Calu3 (cell line): ENCODE results near the gene TSHZ2. TPM values are rescaled to one million over a fixed set of nuclear protein-coding genes. Genes with fewer than 3 reads are reported as not detected.

Source experiments
- BruUV-seq: library from RNA; stranded (reverse); fragments of 400-500 nt; replicated peaks from 2 replicates; lab custom pipeline; 2021; lab: Mats Ljungman, UMichigan
- CTCF ChIA-PET: fragments of 300-600 bp; sonication (Branson Sonifier 250); formaldehyde crosslinking; loops from one replicate; lab custom pipeline; 2022; ENCODE audit warnings: antibody characterized with exemption; lab: Charles Lee
- DNase-seq: peaks from one replicate; pipeline ENCODE4 v3.0.0; 2022
- H3K27ac Mint-ChIP-seq: one replicate; pipeline ENCODE4 v1.8.0; 2022; ENCODE audit warnings: mixed read lengths; ENCODE audit not compliant: unreplicated experiment
- H3K27me3 Mint-ChIP-seq: one replicate; pipeline ENCODE4 v1.8.0; 2022; ENCODE audit warnings: mixed read lengths; ENCODE audit not compliant: unreplicated experiment
- H3K36me3 Mint-ChIP-seq: one replicate; pipeline ENCODE4 v1.8.0; 2022; ENCODE audit warnings: mild to moderate bottlenecking, moderate library complexity, mixed read lengths; ENCODE audit not compliant: insufficient read depth, unreplicated experiment
- H3K4me1 Mint-ChIP-seq: one replicate; pipeline ENCODE4 v1.8.0; 2022; ENCODE audit warnings: mild to moderate bottlenecking, low read depth, mixed read lengths; ENCODE audit not compliant: unreplicated experiment
- H3K4me3 Mint-ChIP-seq: one replicate; pipeline ENCODE4 v1.8.0; 2022; ENCODE audit warnings: mild to moderate bottlenecking, low read depth, moderate library complexity, mixed read lengths; ENCODE audit not compliant: unreplicated experiment
- H3K9me3 Mint-ChIP-seq: one replicate; pipeline ENCODE4 v1.8.0; 2022; ENCODE audit warnings: low read depth, mixed read lengths; ENCODE audit not compliant: unreplicated experiment
- CTCF ChIP-seq: fragments of 200-600 bp; IDR thresholded peaks from one replicate; pipeline ENCODE4 v1.8.0; 2022; ENCODE audit warnings: antibody characterized with exemption; ENCODE audit not compliant: unreplicated experiment
- intact Hi-C: fragments of 100-400 bp; cut with micrococcal nuclease; formaldehyde crosslinking; loops from one replicate; pipeline ENCODE4 v1.10.0; 2022; ENCODE audit not compliant: unreplicated experiment
- total RNA-seq: library from RNA; stranded (reverse); gene quantifications from 2 replicates; pipeline ENCODE4 v1.2.3, GENCODE V29; 2022

TSHZ2 gene
- total RNA-seq, 1 experiment from 2014 or later: not detected

GRCh38 chr20:53337390-53338101 is 365.4 kb downstream of the TSHZ2 start:
- H3K9me3 Mint-ChIP-seq: no peaks in the 10 kb centered on the region
- no TSS peak for BruUV-seq
- no peaks in the 10 kb centered on the region for H3K4me1 Mint-ChIP-seq
- TF ChIP-seq CTCF: no peak
- H3K27ac Mint-ChIP-seq: no peak overlapping the region
- intact Hi-C loops: loop anchor here (10.0 kb wide), 1 partner anchor 607 kb away; no protein-coding TSS in a partner anchor
- peaks cover 22% of the 10 kb centered on the region for H3K27me3 Mint-ChIP-seq
- H3K4me3 Mint-ChIP-seq: no peak overlapping the region
- CTCF ChIA-PET: interaction anchor here (0.6 kb wide), 1 partner anchor 982 kb away, joined by 4 read pairs; no protein-coding TSS in a partner anchor
- no peaks in the 10 kb centered on the region for H3K36me3 Mint-ChIP-seq
- no peak for DNase-seq

GRCh38 chr20:53338716-53339115 is 366.6 kb downstream of the TSHZ2 start:
- intact Hi-C loops: loop anchor here (10.0 kb wide), 1 partner anchor 606 kb away; no protein-coding TSS in a partner anchor
- TF ChIP-seq CTCF: no peak
- CTCF ChIA-PET: interaction anchor here (0.7 kb wide), 1 partner anchor 10 kb away, joined by 3 read pairs; no protein-coding TSS in a partner anchor

GRCh38 chr20:53342429-53342828 is 370.3 kb downstream of the TSHZ2 start:
- intact Hi-C loops: no loop called here
- CTCF ChIA-PET: no interaction called here
- no peak overlapping the region for H3K4me3 Mint-ChIP-seq
- no peaks in the 10 kb centered on the region for H3K9me3 Mint-ChIP-seq
- H3K4me1 Mint-ChIP-seq: no peaks in the 10 kb centered on the region
- DNase-seq: no peak
- no peak for TF ChIP-seq CTCF
- H3K27me3 Mint-ChIP-seq: peaks cover 37% of the 10 kb centered on the region
- H3K36me3 Mint-ChIP-seq: no peaks in the 10 kb centered on the region
- H3K27ac Mint-ChIP-seq: no peak overlapping the region
- BruUV-seq: no TSS peak

More at GRCh38 chr20:53338716-53339115, 366.6 kb downstream of the TSHZ2 start:
- Mint-ChIP-seq H3K4me3 (no peak overlapping the region), H3K27ac (no peak overlapping the region), H3K4me1 (no peaks in the 10 kb centered on the region), H3K9me3 (no peaks in the 10 kb centered on the region), H3K36me3 (no peaks in the 10 kb centered on the region), H3K27me3 (peaks cover 18% of the 10 kb centered on the region)
- no peak for DNase-seq
- no TSS peak for BruUV-seq

- Mint-ChIP-seq H3K9me3 (no peaks in the 10 kb centered on the region), H3K36me3 (no peaks in the 10 kb centered on the region), H3K27me3 (peaks cover 48% of the 10 kb centered on the region), H3K4me3 (no peak overlapping the region), H3K4me1 (no peaks in the 10 kb centered on the region), H3K27ac (no peak overlapping the region)
- DNase-seq: no peak
- BruUV-seq: no TSS peak
- CTCF ChIA-PET: interaction anchor here (0.7 kb wide), 1 partner anchor 14 kb away, joined by 3 read pairs; no protein-coding TSS in a partner anchor
- no peak for TF ChIP-seq CTCF
- intact Hi-C loops: no loop called here
Measured at GRCh38 chr20:53343448-53343847, 371.3 kb downstream of the TSHZ2 start.
